Thymus (tissue), 11 donors: ENCODE results near the gene SH3TC1. TPM values are rescaled to one million over a fixed set of nuclear protein-coding genes. Genes with fewer than 3 reads are reported as not detected.

Experiments used
- DNase-seq, 9 donors: peaks; one replicate each; pipeline ENCODE4 v3.0.0-alpha.2; 2013; ENCODE audit warnings: low spot score in 9 of 9, low read depth in 6 of 9, missing footprints in 1 of 9
- H3K27ac ChIP-seq, 2 donors: one replicate each; pipeline ENCODE4 v1.5.1; 2013; ENCODE audit warnings: control low read depth in 1 of 2, low read depth in 1 of 2, low read length in 1 of 2, mild to moderate bottlenecking in 1 of 2, moderate library complexity in 1 of 2
- H3K27me3 ChIP-seq, 2 donors: one replicate each; pipeline ENCODE4 v1.5.1; 2013; ENCODE audit warnings: low read length in 1 of 2; ENCODE audit not compliant: control insufficient read depth in 2 of 2, insufficient read depth in 1 of 2
- H3K36me3 ChIP-seq, 2 donors: one replicate each; pipeline ENCODE4 v1.5.1; 2013; ENCODE audit warnings: low read length in 1 of 2, mild to moderate bottlenecking in 1 of 2, moderate library complexity in 1 of 2; ENCODE audit not compliant: control insufficient read depth in 2 of 2, insufficient read depth in 2 of 2
- H3K4me1 ChIP-seq, 2 donors: one replicate each; pipeline ENCODE4 v1.5.1; 2013; ENCODE audit warnings: low read length in 2 of 2; ENCODE audit not compliant: control insufficient read depth in 2 of 2, insufficient read depth in 2 of 2
- H3K4me3 ChIP-seq, 2 donors: one replicate each; pipeline ENCODE4 v1.5.1; 2013; ENCODE audit warnings: low read length in 2 of 2, control low read depth in 1 of 2, mild to moderate bottlenecking in 1 of 2
- H3K9me3 ChIP-seq, 2 donors: one replicate each; pipeline ENCODE4 v1.5.1; 2013; ENCODE audit warnings: low read length in 1 of 2, mild to moderate bottlenecking in 1 of 2; ENCODE audit not compliant: control insufficient read depth in 2 of 2, insufficient read depth in 1 of 2
- WGBS: extraction: QIAGEN DNeasy Blood & Tissue Kit; methylation state at CpG from one replicate; pipeline ENCODE4 v1.1.7; 2013; 5-methylcytosine and 5-hydroxymethylcytosine counted together
- polyA plus RNA-seq: library from polyadenylated mRNA; stranded (reverse); fragments of 200-250 nt; gene quantifications from one replicate; pipeline ENCODE4 v1.2.3, GENCODE V29; 2013
- total RNA-seq: library from RNA; stranded (reverse); fragments of 120-200 nt; gene quantifications from one replicate; pipeline ENCODE4 v1.2.4, GENCODE V29; 2013
- donor health status: healthy.

SH3TC1 gene
- total and polyA plus RNA-seq, 2 donors, result 114 to 146 TPM

DNA sequence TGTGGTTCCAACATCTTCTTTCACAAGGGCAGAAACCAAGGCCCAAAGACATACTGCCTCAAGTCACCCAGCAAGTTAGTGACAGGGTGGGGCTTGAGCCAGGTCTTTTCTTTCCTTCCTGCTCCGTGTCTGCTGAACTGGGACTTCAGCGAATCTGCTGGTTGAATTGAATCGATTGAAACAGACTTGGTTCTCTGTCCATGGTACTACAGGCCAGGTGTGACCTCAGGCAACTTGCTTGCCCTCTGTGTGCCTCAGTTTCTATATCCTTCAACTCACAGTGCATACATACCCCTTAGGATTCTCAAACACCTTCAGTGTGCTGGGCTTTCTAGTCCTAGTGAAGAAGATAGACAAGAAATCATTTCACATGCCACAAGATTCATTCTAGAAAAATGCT is 38.5 kb upstream of the SH3TC1 start:
- Histone ChIP-seq H3K4me3 (no peak overlapping the region), H3K9me3 (peaks cover 0 to 7% of the 10 kb centered on the region in 2 donors), H3K27me3 (peaks cover 15 to 91% of the 10 kb centered on the region in 2 donors), H3K36me3 (no peaks in the 10 kb centered on the region), H3K4me1 (peaks cover 10 to 23% of the 10 kb centered on the region in 2 donors), H3K27ac (peak overlapping the region in 1 of 2 donors; percentile 15)
- WGBS, result 87% methylated on average over 3 of the region's 3 CpGs
- no peak for DNase-seq

DNA sequence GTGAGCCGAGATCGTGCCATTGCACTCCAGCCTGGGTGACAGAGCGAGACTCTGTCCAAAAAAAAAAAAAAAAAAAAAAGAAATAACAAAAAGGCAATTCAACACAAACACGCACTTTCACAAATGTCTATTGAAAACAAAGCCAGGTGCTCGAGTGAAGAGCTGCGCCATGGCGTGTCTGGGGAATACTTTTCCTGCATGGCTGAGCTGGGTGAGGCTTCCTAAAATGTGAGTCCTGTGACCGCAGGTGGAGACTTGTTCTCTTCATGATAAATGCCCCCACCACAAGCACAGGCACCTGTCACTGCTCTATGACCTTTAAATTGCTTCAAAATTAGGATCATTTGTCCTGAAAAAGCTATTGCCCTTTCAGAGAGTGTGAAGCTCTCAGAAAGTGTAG is 36.5 kb upstream of the SH3TC1 start:
- no peak overlapping the region for H3K4me3 ChIP-seq
- peaks cover 0 to 11% of the 10 kb centered on the region in 2 donors for H3K9me3 ChIP-seq
- peaks cover 9 to 76% of the 10 kb centered on the region in 2 donors for H3K27me3 ChIP-seq
- H3K36me3 ChIP-seq, result no peaks in the 10 kb centered on the region
- WGBS, result 93% methylated on average over 8 of the region's 8 CpGs
- H3K27ac ChIP-seq, result no peak overlapping the region
- peaks cover 10 to 23% of the 10 kb centered on the region in 2 donors for H3K4me1 ChIP-seq
- DNase-seq, result peak in 1 of 9 donors; percentile 15

DNA sequence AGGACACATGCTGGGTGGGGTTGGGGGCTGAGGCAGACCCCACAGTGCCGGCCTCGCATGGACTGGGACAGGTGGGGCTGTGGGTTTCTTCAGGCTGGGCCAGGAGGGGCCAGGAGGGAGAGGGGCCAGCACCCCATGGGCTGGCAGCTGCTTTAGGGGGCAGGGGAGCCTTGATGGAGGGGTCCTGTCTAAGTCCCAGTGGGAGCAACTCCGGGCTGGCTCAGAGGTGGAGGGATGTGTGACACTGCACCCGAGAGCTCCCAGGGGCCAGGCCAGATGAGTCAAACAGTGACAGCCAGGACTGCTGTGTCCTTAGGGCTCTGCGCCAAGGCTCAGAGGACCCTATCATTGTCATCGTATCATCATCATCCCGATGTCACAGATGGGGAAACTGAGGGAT is 36.1 kb upstream of the SH3TC1 start:
- WGBS, result 91% methylated on average over 7 of the region's 7 CpGs

DNA sequence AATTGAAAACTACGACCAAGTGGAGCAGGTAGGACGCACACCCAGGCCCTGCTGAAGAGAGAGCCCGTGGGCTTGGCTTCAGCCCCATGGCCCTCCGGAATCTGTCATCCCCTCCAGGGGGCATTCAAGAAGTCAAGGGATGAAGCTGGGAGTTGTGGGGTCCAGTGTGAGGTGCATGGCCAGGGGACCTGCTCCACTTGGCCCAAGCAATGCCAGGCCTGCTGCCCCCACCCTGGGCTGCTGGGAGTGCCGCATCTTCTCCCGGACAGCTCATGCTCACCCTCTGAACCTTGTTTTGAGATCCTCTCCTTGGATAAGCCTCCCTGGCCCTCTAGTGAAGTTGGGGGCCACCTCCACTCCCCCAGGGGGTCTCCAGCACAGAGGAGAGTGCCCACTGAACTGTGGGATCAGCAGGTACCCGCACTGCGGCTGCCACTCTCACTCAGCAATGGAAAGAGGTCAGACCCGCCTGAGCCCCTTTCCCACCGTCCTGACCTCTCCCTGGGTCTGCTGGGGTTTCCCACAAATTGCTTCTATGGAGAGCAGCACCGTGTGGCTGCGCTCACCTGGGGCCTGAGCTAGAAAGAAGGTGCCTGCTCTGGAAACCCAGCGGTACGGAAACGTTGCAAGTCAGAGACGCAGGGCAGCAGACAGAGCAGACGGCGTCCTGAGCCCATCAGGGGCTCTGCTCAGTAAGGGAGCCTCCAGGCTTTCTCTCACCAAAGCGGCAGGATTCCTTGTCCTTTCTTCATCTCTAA is 35.5 kb upstream of the SH3TC1 start:
- Histone ChIP-seq H3K36me3 (no peaks in the 10 kb centered on the region), H3K4me3 (no peak overlapping the region), H3K27me3 (peaks cover 2 to 71% of the 10 kb centered on the region in 2 donors), H3K4me1 (peaks cover 7 to 15% of the 10 kb centered on the region in 2 donors), H3K27ac (peak overlapping the region in 1 of 2 donors; percentile 66), H3K9me3 (peaks cover 1 to 15% of the 10 kb centered on the region in 2 donors)
- DNase-seq, result no peak
- 90% methylated on average over 19 of the region's 19 CpGs for WGBS

More for the DNA sequence above, 36.1 kb upstream of the SH3TC1 start:
- peaks cover 7 to 20% of the 10 kb centered on the region in 2 donors for H3K4me1 ChIP-seq
- H3K27me3 ChIP-seq, result peaks cover 5 to 76% of the 10 kb centered on the region in 2 donors
- no peaks in the 10 kb centered on the region for H3K36me3 ChIP-seq
- peaks cover 0 to 11% of the 10 kb centered on the region in 2 donors for H3K9me3 ChIP-seq
- H3K4me3 ChIP-seq, result no peak overlapping the region
- H3K27ac ChIP-seq, result no peak overlapping the region
- no peak for DNase-seq

DNA sequence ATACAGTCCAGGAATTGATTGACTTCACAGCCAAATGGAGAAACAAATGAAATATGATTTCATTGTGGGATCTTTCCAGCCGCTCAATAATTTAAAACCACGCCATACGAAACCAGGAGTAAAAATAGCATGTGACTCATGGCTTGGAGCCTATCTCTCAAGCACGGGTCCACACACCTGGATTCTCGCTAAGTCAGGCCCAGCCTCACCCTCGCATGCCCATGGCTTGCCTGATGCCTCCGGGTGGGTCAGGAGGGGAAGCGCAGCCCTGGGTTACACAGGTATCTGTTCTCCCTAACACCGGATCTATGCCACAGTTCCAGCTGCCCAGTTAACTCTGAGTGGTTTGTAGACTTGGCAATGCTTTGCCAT is 34.9 kb upstream of the SH3TC1 start:
- Histone ChIP-seq H3K4me1 (peaks cover 7 to 15% of the 10 kb centered on the region in 2 donors), H3K4me3 (no peak overlapping the region), H3K27me3 (peaks cover 2 to 68% of the 10 kb centered on the region in 2 donors), H3K36me3 (no peaks in the 10 kb centered on the region), H3K9me3 (peaks cover 4 to 15% of the 10 kb centered on the region in 2 donors), H3K27ac (peak overlapping the region in 1 of 2 donors; percentile 46)
- no peak for DNase-seq
- 78% methylated on average over 9 of the region's 9 CpGs for WGBS

DNA sequence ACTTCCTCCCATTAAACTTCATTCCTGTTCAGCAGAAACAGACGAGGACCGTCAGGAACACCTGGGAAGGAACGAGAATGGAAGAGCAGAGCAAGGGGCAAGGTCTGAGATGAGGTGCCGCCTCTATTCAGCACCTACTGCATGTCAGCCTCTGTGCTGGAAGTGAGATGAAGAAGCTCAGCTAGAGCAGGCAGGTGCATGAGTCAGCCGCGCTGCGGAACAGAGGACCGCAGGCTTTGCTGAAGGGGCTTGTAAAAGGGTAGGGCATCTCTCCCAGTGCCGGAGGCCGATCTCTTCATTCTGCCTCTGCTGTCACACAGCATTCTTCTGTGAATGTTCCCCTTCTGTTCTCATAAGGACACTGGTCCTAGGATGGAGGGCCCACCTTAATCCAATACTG is 34.4 kb upstream of the SH3TC1 start:
- WGBS, result 96% methylated on average over 10 of the region's 10 CpGs
- H3K4me1 ChIP-seq, result peaks cover 3 to 10% of the 10 kb centered on the region in 2 donors

DNA sequence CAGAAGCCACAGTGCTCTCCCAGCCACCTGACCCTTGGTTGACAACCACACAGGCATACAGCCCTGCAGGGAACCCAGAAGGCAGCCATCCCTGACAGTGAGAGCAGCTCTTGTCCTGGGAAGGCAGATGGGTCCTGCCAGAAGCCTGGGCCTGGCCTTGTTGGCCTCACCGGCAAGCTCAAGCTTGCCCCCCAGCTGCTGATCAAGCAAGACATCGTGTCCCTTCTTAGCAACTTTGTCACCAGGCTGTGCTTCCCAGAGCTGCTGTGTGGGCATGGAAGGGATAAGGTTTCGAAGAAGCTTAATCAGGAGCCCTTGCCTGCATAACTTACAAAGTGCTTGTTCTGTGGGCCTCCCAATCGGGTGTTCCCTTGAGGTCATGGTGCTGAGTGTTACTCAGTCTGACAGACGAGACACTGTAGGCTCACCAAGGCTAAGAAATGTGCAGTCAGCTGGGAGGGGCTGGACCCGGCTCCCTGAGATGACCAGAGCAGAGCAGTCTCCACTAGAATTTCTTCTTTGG is 33.7 kb upstream of the SH3TC1 start:
- no peak overlapping the region for H3K4me3 ChIP-seq
- H3K4me1 ChIP-seq, result peaks cover 0 to 7% of the 10 kb centered on the region in 2 donors
- H3K36me3 ChIP-seq, result no peaks in the 10 kb centered on the region
- DNase-seq, result no peak
- H3K9me3 ChIP-seq, result peaks cover 4 to 11% of the 10 kb centered on the region in 2 donors
- H3K27me3 ChIP-seq, result peaks cover 0 to 58% of the 10 kb centered on the region in 2 donors
- no peak overlapping the region for H3K27ac ChIP-seq
- 87% methylated on average over 6 of the region's 6 CpGs for WGBS

More for the DNA sequence above, 34.4 kb upstream of the SH3TC1 start:
- Histone ChIP-seq H3K4me3 (no peak overlapping the region), H3K27ac (no peak overlapping the region), H3K27me3 (peaks cover 0 to 63% of the 10 kb centered on the region in 2 donors), H3K36me3 (no peaks in the 10 kb centered on the region), H3K9me3 (peaks cover 4 to 13% of the 10 kb centered on the region in 2 donors)
- no peak for DNase-seq

DNA sequence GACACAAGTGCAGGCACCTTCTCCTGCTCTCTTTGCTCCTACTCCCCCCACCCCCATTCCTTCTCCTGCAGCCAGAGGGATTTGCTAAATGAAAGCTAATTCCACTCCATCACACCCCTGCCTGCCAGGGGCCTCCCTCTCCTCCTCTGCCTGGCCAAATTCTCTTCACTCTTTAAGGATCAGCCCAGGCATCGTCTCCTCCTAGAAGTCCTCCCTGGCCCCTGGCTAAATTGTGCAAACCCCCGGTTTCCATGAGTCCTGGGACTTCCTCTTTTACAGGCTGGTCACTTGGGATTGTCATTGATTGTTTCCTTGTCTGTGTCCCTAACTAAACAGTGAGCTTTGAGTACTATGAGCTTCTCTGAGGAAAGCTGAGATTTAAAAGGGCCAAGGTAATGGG is 31.8 kb upstream of the SH3TC1 start:
- Histone ChIP-seq H3K27me3 (peaks cover 0 to 47% of the 10 kb centered on the region in 2 donors), H3K4me3 (no peak overlapping the region), H3K27ac (no peak overlapping the region), H3K4me1 (peaks cover 0 to 11% of the 10 kb centered on the region in 2 donors), H3K9me3 (peaks cover 4 to 11% of the 10 kb centered on the region in 2 donors), H3K36me3 (no peaks in the 10 kb centered on the region)
- WGBS, result 44% methylated on average over 2 of the region's 2 CpGs
- no peak for DNase-seq

DNA sequence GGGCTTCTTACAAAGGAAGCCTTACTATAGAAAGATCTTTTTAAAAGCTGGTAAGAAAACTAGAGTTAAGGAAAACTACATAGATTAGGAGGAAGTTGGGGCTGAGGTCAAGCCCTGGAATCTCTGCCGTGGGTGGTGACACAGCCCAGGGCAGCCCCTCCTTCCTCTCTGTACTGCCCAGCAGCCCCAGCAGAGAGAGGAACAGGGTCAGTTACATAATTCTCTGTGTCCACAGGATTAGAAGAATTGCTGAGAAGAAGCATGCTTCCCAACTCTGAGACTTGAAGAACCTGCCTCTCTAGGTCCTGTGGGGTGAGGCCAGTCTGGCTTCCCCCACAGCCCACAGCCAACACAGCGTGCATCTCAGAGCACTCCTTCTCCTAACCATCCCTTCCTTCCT is 31.3 kb upstream of the SH3TC1 start:
- H3K9me3 ChIP-seq, result peaks cover 4 to 11% of the 10 kb centered on the region in 2 donors
- H3K4me1 ChIP-seq, result peaks cover 0 to 11% of the 10 kb centered on the region in 2 donors
- no peak for DNase-seq
- no peak overlapping the region for H3K27ac ChIP-seq
- no peak overlapping the region for H3K4me3 ChIP-seq
- 42% methylated on average over 2 of the region's 2 CpGs for WGBS
- no peaks in the 10 kb centered on the region for H3K36me3 ChIP-seq
- H3K27me3 ChIP-seq, result peaks cover 0 to 47% of the 10 kb centered on the region in 2 donors
